Measurements from ENCODE around the gene POC5.

POC5 gene

GRCh38 chr5:75667586-75667985, 49.7 kb downstream of the POC5 start:
- ChIA-PET CTCF (interaction anchor here (1.6 to 8.1 kb wide), 3 partner anchors 10 to 44 kb away, joined by 4 to 72 read pairs (median 5); no protein-coding TSS in a partner anchor), POLR2A (no interaction called here)
- DNase-seq (ENCODE audit: extremely low spot score) = no peak
- no peak for TF ChIP-seq CTCF (IDR thresholded peaks at IDR 0.05; ENCODE audit: control extremely low read depth, extremely low read depth, low read depth, missing control alignments)

GRCh38 chr5:75666801-75667200, 50.4 kb downstream of the POC5 start:
- POLR2A ChIA-PET = no interaction called here
- TF ChIP-seq CTCF (IDR thresholded peaks at IDR 0.05; ENCODE audit: control extremely low read depth, extremely low read depth, low read depth, missing control alignments) = no peak
- CTCF ChIA-PET = interaction anchor here (1.0 to 8.1 kb wide), 5 partner anchors 10 to 45 kb away, joined by 3 to 72 read pairs (median 5); no protein-coding TSS in a partner anchor
- no peak for DNase-seq (ENCODE audit: extremely low spot score)

- DNase-seq (ENCODE audit: extremely low spot score) = no peak
- TF ChIP-seq CTCF (IDR thresholded peaks at IDR 0.05; ENCODE audit: control extremely low read depth, extremely low read depth, low read depth, missing control alignments) = no peak
- ChIA-PET CTCF (interaction anchor here (1.8 to 8.1 kb wide), 3 partner anchors 8 to 48 kb away, joined by 5 to 72 read pairs (median 7); no protein-coding TSS in a partner anchor), POLR2A (no interaction called here)
Measured at GRCh38 chr5:75664979-75665378, 52.3 kb downstream of the POC5 start.

GRCh38 chr5:75663579-75664284, 53.5 kb downstream of the POC5 start:
- ChIA-PET CTCF (interaction anchor here (1.8 to 8.1 kb wide), 2 partner anchors 14 to 47 kb away, joined by 5 to 72 read pairs; no protein-coding TSS in a partner anchor), POLR2A (no interaction called here)
- TF ChIP-seq CTCF (IDR thresholded peaks at IDR 0.05; ENCODE audit: control extremely low read depth, extremely low read depth, low read depth, missing control alignments) = no peak
- DNase-seq (ENCODE audit: extremely low spot score) = no peak

- ChIA-PET POLR2A (no interaction called here), CTCF (no interaction called here)
- TF ChIP-seq CTCF (IDR thresholded peaks at IDR 0.05; ENCODE audit: control extremely low read depth, extremely low read depth, low read depth, missing control alignments) = no peak
- no peak for DNase-seq (ENCODE audit: extremely low spot score)
Measured at GRCh38 chr5:75662061-75662460, 55.2 kb downstream of the POC5 start.

- ChIA-PET CTCF (interaction anchor here (1.0 kb wide), 1 partner anchor 22 kb away, joined by 5 read pairs; no protein-coding TSS in a partner anchor), POLR2A (no interaction called here)
- TF ChIP-seq CTCF (IDR thresholded peaks at IDR 0.05; ENCODE audit: control extremely low read depth, extremely low read depth, low read depth, missing control alignments) = no peak
- DNase-seq (ENCODE audit: extremely low spot score) = peak; percentile 29
Measured at GRCh38 chr5:75660678-75661465, 56.4 kb downstream of the POC5 start.

All from GM10248 (cell line).